Epithelial cell of proximal tubule (primary cell): Measurements from ENCODE around the gene FYB1. TPM values are rescaled to one million over a fixed set of nuclear protein-coding genes. Genes with fewer than 3 reads are reported as not detected.
A peak's percentile ranks its signal among the peaks of the same experiment; 100 is the strongest.

Experiments used
- DNase-seq: peaks from one replicate; pipeline ENCODE4 v3.0.0-alpha.2; 2011; ENCODE audit warnings: low read depth
- H3K4me3 ChIP-seq: 2 replicates; pipeline ENCODE4 v1.5.1; 2011; ENCODE audit warnings: low read depth, mild to moderate bottlenecking, low read length
- CTCF ChIP-seq: conservative IDR thresholded peaks from 2 replicates; pipeline ENCODE4 v1.5.1; 2012; ENCODE audit warnings: low read depth, mild to moderate bottlenecking, low read length
- total RNA-seq: library from RNA; depleted of rRNA; stranded (reverse); fragments of >200 nt; gene quantifications from 2 replicates; pipeline ENCODE4 v1.2.3, GENCODE V29; 2015

The FYB1 gene
- total RNA-seq, 1 donor from 2014 or later: not detected

- H3K4me3 ChIP-seq: no peak overlapping the region
- DNase-seq: no peak
- TF ChIP-seq CTCF: no peak
These were observed 109.8 kb downstream of the FYB1 start for GRCh38 chr5:39109606-39110005.

DNA sequence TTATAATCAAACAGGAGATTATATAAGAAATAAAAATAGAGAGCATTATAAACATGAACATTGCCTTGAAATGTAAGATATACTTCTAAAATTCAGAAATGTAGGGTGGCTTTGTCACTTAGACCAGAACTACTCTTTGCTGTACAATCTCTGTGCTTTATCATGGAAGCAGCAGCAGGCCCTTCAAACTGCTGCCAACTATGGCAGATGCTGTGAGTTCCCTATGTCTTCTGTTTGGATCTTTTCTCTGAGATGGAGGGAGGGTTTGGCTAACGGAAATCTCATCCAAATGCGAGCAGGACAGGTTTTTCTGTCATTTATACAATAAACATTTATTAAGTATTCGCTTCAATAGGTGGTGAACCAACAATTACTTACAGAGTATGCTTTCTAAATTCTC is 110.4 kb downstream of the FYB1 start:
- H3K4me3 ChIP-seq: no peak overlapping the region
- DNase-seq: no peak
- no peak for TF ChIP-seq CTCF

GRCh38 chr5:39107350-39107749 is 112.0 kb downstream of the FYB1 start:
- no peak for DNase-seq
- TF ChIP-seq CTCF: no peak
- H3K4me3 ChIP-seq: no peak overlapping the region

DNA sequence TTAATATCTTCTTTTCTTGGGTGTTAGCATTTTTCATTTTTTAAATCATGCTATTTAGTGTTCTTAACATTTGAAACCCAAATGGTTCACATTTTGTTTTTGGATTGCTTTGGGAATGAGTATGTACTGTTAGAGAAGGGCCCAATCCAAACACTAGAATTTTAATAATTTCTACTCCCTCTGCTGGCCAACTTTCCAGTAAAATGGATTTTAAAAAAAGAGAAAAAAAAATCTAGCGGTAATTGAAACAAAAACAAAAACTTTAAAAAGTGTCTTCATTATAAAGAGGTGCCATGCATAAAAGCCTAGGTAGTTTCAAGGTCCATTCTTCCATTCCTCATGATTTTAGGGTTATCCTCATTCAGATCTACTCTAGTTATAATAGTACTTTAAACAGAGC is 113.0 kb downstream of the FYB1 start:
- H3K4me3 ChIP-seq: no peak overlapping the region
- DNase-seq: no peak
- TF ChIP-seq CTCF: peak; percentile 43

GRCh38 chr5:39104221-39104620 is 115.1 kb downstream of the FYB1 start:
- DNase-seq: no peak
- no peak overlapping the region for H3K4me3 ChIP-seq
- TF ChIP-seq CTCF: no peak

GRCh38 chr5:39102684-39103155 is 116.6 kb downstream of the FYB1 start:
- no peak overlapping the region for H3K4me3 ChIP-seq
- no peak for TF ChIP-seq CTCF
- DNase-seq: no peak

GRCh38 chr5:39100851-39101396 is 118.4 kb downstream of the FYB1 start:
- DNase-seq: peak; percentile 81
- TF ChIP-seq CTCF: no peak
- H3K4me3 ChIP-seq: no peak overlapping the region
